PFSK-1 (cell line): ENCODE results near the gene SUSD4.

ENCODE experiments used
- POLR2AphosphoS5 ChIP-seq: IDR thresholded peaks from 2 replicates; pipeline ENCODE4 v1.6.1; 2012; ENCODE audit warnings: low read depth, mild to moderate bottlenecking, control low read depth, low read length, moderate library complexity
- TAF1 ChIP-seq: IDR thresholded peaks from 2 replicates; pipeline ENCODE4 v1.6.1; 2012; ENCODE audit warnings: low read length, control low read depth, borderline replicate concordance; ENCODE audit not compliant: insufficient read depth
- TF ChIP-seq, protein P1 (sequence below), 2 experiments: IDR thresholded peaks; 2 replicates each; pipeline versions ENCODE4 v1.6.1 to v1.8.0; 2011 to 2012; ENCODE audit warnings: low read depth in 2 of 2, low read length in 2 of 2, control low read depth in 1 of 2, inconsistent platforms in 1 of 2, mild to moderate bottlenecking in 1 of 2, moderate library complexity in 1 of 2; ENCODE audit not compliant: insufficient read depth in 1 of 2

DNA sequence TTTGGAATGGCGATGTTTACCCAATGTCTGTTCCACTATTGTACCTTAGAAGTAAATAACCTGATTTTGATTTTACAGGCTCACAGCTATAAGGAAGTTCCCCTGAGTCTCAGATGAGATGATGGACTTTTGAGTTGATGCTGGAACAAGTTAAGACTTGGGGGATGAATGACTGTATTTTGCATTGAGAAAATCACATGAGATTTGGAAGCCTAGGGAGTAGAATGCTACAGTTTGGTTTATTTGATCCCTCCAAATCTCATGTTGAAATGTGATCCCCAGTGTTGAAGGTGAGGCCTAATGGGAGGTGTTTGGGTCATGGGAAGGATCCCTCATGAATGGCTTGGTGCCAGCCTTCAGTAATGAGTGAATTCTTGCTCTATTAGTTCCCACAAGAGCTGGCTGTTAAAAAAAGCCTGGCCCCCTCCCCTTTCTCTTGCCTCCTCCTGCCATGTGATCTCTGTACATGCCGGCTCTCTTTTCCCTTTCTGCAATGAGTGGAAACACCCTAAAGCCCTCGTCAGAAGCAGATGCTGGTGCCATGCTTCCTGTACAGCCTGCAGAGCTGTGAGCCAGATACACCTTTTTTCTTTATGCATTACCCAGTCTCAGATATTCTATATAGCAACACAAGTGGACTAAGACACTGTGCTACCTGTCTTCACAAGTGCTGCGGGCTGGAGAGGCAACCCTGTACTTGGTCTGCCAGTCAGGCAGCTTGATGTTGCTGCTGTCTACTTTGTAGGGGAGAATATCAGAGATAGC lies 143.9 kb downstream of the SUSD4 start:
- TF ChIP-seq TAF1 (no peak), POLR2AphosphoS5 (no peak)
- TF ChIP-seq, protein P1, sequence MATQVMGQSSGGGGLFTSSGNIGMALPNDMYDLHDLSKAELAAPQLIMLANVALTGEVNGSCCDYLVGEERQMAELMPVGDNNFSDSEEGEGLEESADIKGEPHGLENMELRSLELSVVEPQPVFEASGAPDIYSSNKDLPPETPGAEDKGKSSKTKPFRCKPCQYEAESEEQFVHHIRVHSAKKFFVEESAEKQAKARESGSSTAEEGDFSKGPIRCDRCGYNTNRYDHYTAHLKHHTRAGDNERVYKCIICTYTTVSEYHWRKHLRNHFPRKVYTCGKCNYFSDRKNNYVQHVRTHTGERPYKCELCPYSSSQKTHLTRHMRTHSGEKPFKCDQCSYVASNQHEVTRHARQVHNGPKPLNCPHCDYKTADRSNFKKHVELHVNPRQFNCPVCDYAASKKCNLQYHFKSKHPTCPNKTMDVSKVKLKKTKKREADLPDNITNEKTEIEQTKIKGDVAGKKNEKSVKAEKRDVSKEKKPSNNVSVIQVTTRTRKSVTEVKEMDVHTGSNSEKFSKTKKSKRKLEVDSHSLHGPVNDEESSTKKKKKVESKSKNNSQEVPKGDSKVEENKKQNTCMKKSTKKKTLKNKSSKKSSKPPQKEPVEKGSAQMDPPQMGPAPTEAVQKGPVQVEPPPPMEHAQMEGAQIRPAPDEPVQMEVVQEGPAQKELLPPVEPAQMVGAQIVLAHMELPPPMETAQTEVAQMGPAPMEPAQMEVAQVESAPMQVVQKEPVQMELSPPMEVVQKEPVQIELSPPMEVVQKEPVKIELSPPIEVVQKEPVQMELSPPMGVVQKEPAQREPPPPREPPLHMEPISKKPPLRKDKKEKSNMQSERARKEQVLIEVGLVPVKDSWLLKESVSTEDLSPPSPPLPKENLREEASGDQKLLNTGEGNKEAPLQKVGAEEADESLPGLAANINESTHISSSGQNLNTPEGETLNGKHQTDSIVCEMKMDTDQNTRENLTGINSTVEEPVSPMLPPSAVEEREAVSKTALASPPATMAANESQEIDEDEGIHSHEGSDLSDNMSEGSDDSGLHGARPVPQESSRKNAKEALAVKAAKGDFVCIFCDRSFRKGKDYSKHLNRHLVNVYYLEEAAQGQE (IDR thresholded peaks at IDR 0.05; ENCODE audit: insufficient read depth in 1 of 2, low read depth in 2 of 2, low read length in 2 of 2): no peak
